Naive B cell (primary cell): Measurements from ENCODE around the gene C17orf67. TPM values are rescaled to one million over a fixed set of nuclear protein-coding genes. Genes with fewer than 3 reads are reported as not detected.

Experiments
- ATAC-seq, 2 donors: fragments of 150-1000 bp; cut with Tn5 transposase; 2 replicates each; pipeline ENCODE4 v1.10.0; 2021; ENCODE audit warnings: low read depth in 2 of 2, mild to moderate bottlenecking in 2 of 2, moderate library complexity in 2 of 2
- DNase-seq: peaks from one replicate; pipeline ENCODE4 v3.0.0; 2022
- H3K27ac Mint-ChIP-seq, 6 donors: one replicate each; pipeline ENCODE4 v1.8.0; 2020 to 2022; ENCODE audit warnings: mild to moderate bottlenecking in 6 of 6, mixed read lengths in 6 of 6, moderate library complexity in 5 of 6, inconsistent platforms in 2 of 6
- H3K27me3 Mint-ChIP-seq, 3 donors: one replicate each; pipeline ENCODE4 v1.8.0; 2021 to 2022; ENCODE audit warnings: mixed read lengths in 3 of 3, mild to moderate bottlenecking in 1 of 3
- H3K36me3 Mint-ChIP-seq, 2 donors: one replicate each; pipeline ENCODE4 v1.8.0; 2020 to 2022; ENCODE audit warnings: mixed read lengths in 2 of 2, inconsistent platforms in 1 of 2, mild to moderate bottlenecking in 1 of 2
- H3K4me1 Mint-ChIP-seq, 3 donors: one replicate each; pipeline ENCODE4 v1.8.0; 2020 to 2022; ENCODE audit warnings: mixed read lengths in 3 of 3, inconsistent platforms in 1 of 3, mild to moderate bottlenecking in 1 of 3, moderate library complexity in 1 of 3
- H3K4me3 Mint-ChIP-seq, 8 donors: one replicate each; pipeline ENCODE4 v1.8.0; 2020 to 2022; ENCODE audit warnings: mild to moderate bottlenecking in 8 of 8, mixed read lengths in 8 of 8, moderate library complexity in 8 of 8, inconsistent platforms in 2 of 8
- H3K9me3 Mint-ChIP-seq, 7 donors: one replicate each; pipeline ENCODE4 v1.8.0; 2020 to 2022; ENCODE audit warnings: mixed read lengths in 7 of 7, mild to moderate bottlenecking in 5 of 7, inconsistent platforms in 2 of 7, moderate library complexity in 1 of 7
- polyA plus RNA-seq, 6 donors: library from polyadenylated mRNA; unstranded; fragments of 300-500 nt; fragmentation: Illumina TruSeq; gene quantifications; one replicate each; pipeline ENCODE4 v1.2.3, GENCODE V29; 2021; ENCODE audit warnings: low read depth in 6 of 6

Gene C17orf67
- polyA plus RNA-seq, 6 donors from 2014 or later, result 0.15 to 2.4 (median 1.4) TPM

GRCh38 chr17:56810343-56810742 is 23.4 kb downstream of the C17orf67 start:
- H3K27me3 Mint-ChIP-seq, result no peaks in the 10 kb centered on the region
- H3K4me3 Mint-ChIP-seq, result no peak overlapping the region
- no peak for ATAC-seq
- no peaks in the 10 kb centered on the region for H3K4me1 Mint-ChIP-seq
- peaks cover 8 to 9% of the 10 kb centered on the region in 2 donors for H3K36me3 Mint-ChIP-seq
- no peaks in the 10 kb centered on the region for H3K9me3 Mint-ChIP-seq
- H3K27ac Mint-ChIP-seq, result no peak overlapping the region
- DNase-seq, result no peak

DNA sequence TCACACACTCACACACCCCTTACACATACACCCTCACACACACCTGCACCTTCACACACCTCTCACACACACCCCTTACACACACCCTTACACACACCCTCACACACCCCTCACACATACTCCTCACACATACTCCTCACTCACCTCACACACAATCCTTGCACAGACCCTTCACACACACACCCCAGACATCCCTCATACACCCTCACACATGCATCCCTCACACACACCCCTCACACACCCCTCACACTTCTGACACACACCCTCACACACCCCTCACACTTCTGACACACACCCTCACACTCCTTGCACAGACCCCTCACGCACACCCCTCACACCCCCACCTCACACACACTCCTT is 23.9 kb downstream of the C17orf67 start:
- ATAC-seq, result no peak
- DNase-seq, result no peak
- peaks cover 4 to 8% of the 10 kb centered on the region in 2 donors for H3K36me3 Mint-ChIP-seq
- H3K9me3 Mint-ChIP-seq, result no peaks in the 10 kb centered on the region
- no peak overlapping the region for H3K27ac Mint-ChIP-seq
- H3K4me1 Mint-ChIP-seq, result no peaks in the 10 kb centered on the region
- no peaks in the 10 kb centered on the region for H3K27me3 Mint-ChIP-seq
- H3K4me3 Mint-ChIP-seq, result no peak overlapping the region

- Mint-ChIP-seq H3K4me1 (no peaks in the 10 kb centered on the region), H3K27ac (no peak overlapping the region), H3K27me3 (no peaks in the 10 kb centered on the region), H3K36me3 (peaks cover 0 to 8% of the 10 kb centered on the region in 2 donors), H3K4me3 (no peak overlapping the region), H3K9me3 (no peaks in the 10 kb centered on the region)
- ATAC-seq, result no peak
- DNase-seq, result no peak
Measured at GRCh38 chr17:56809106-56809819, 24.5 kb downstream of the C17orf67 start.

- H3K27me3 Mint-ChIP-seq, result no peaks in the 10 kb centered on the region
- peaks cover 0 to 8% of the 10 kb centered on the region in 2 donors for H3K36me3 Mint-ChIP-seq
- H3K27ac Mint-ChIP-seq, result no peak overlapping the region
- no peak overlapping the region for H3K4me3 Mint-ChIP-seq
- ATAC-seq, result no peak
- no peak for DNase-seq
- H3K9me3 Mint-ChIP-seq, result no peaks in the 10 kb centered on the region
- no peaks in the 10 kb centered on the region for H3K4me1 Mint-ChIP-seq
Measured at GRCh38 chr17:56808503-56808902, 25.2 kb downstream of the C17orf67 start.

DNA sequence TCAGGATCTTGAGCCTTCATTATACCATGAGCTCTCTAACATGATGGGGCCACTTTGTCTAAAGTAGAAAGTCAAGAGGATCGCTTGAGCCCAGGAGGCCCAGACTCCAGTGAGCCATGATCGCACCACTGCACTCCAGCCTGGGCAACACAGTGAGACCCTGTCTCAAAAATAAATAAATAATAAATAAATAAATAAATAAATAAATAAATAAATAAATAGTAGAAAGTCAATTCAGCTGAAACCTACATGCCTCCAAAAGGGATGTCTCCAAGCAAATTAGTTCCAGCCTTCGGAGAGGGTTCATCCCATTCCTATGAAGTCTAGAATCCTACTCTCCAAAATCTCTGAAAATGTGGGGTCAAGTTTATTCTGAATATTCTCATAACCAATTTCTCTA is 26.0 kb downstream of the C17orf67 start:
- H3K9me3 Mint-ChIP-seq, result no peaks in the 10 kb centered on the region
- H3K27me3 Mint-ChIP-seq, result no peaks in the 10 kb centered on the region
- peaks cover 0 to 8% of the 10 kb centered on the region in 2 donors for H3K36me3 Mint-ChIP-seq
- H3K4me3 Mint-ChIP-seq, result no peak overlapping the region
- ATAC-seq (no peak), DNase-seq (no peak)
- H3K4me1 Mint-ChIP-seq, result no peaks in the 10 kb centered on the region
- H3K27ac Mint-ChIP-seq, result no peak overlapping the region

DNA sequence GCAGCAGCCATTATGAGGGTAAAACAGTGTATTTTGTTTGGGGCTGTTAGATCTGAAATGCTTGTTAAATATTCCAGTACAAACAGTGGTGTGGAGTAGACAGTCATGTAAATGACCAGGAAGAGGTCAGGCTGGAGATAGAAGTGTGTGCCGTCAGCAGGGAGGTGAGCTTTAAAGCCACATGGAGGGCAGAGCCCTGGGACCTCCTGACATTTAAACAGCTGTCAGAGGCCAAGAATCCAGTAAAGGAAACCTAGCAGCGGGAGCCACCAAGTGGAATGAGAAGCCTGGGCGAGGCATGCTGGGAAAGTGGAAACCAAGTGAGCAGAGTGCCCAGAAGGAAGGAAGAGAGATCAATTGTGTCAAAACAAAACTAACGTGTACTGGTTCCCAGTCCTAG is 26.8 kb downstream of the C17orf67 start:
- peaks cover 0 to 8% of the 10 kb centered on the region in 2 donors for H3K36me3 Mint-ChIP-seq
- H3K9me3 Mint-ChIP-seq, result no peaks in the 10 kb centered on the region
- DNase-seq (no peak), ATAC-seq (no peak)
- H3K4me1 Mint-ChIP-seq, result no peaks in the 10 kb centered on the region
- H3K27ac Mint-ChIP-seq, result peak overlapping the region in 1 of 6 donors; percentile 26
- no peaks in the 10 kb centered on the region for H3K27me3 Mint-ChIP-seq
- no peak overlapping the region for H3K4me3 Mint-ChIP-seq

DNA sequence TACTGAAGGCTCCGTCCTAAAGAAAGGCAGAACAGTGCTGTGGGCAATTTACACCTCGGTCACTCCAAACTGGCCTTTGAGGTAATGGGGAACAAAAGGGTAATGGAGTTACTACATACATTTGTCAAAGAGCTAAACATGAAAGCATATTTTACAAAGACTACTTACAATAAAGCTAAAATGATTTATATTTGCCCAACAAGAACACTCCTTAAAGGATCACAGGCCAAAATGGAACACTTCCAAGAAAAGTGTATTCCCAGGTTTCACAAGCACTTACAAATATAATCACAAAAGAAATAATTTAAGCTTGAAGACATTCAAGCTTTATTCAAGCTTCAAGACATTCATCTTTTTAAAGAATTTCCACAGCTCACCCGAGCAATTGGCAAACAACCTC is 29.3 kb downstream of the C17orf67 start:
- Mint-ChIP-seq H3K4me1 (no peaks in the 10 kb centered on the region), H3K9me3 (no peaks in the 10 kb centered on the region), H3K36me3 (peaks cover 6 to 16% of the 10 kb centered on the region in 2 donors), H3K4me3 (no peak overlapping the region), H3K27me3 (no peaks in the 10 kb centered on the region), H3K27ac (peak overlapping the region in 1 of 6 donors; percentile 23)
- no peak for ATAC-seq
- no peak for DNase-seq

GRCh38 chr17:56803071-56803470 is 30.6 kb downstream of the C17orf67 start:
- ATAC-seq (no peak), DNase-seq (no peak)
- no peak overlapping the region for H3K27ac Mint-ChIP-seq

GRCh38 chr17:56801459-56802178 is 32.1 kb downstream of the C17orf67 start:
- Mint-ChIP-seq H3K36me3 (peaks cover 6 to 9% of the 10 kb centered on the region in 2 donors), H3K27ac (peak overlapping the region in 1 of 6 donors; percentile 32), H3K27me3 (no peaks in the 10 kb centered on the region), H3K4me3 (no peak overlapping the region), H3K9me3 (peaks cover 0 to 2% (median 0%) of the 10 kb centered on the region in 7 donors), H3K4me1 (no peaks in the 10 kb centered on the region)
- ATAC-seq, result no peak
- DNase-seq, result no peak

More at GRCh38 chr17:56803071-56803470, 30.6 kb downstream of the C17orf67 start:
- H3K36me3 Mint-ChIP-seq, result peaks cover 6 to 16% of the 10 kb centered on the region in 2 donors
- H3K9me3 Mint-ChIP-seq, result no peaks in the 10 kb centered on the region
- H3K4me3 Mint-ChIP-seq, result no peak overlapping the region
- H3K27me3 Mint-ChIP-seq, result no peaks in the 10 kb centered on the region
- no peaks in the 10 kb centered on the region for H3K4me1 Mint-ChIP-seq

DNA sequence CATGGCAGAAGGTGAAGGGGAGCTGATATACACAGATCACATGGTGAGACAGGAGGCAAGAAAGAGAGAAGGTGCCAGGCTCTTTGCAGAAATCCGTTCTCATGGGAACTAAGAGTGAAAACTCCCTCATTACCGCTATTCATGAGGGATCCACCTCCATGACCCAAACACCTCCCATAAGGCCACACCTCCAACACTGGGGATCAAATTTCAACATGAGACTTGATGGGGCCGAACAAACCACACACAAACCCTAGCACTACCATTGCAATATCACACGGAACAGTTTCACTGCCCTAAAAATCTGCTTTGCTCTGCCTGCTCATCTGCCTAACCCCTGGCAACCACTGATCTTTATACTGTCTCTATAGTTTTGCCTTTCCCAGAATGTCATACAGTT is 34.8 kb downstream of the C17orf67 start:
- DNase-seq, result no peak
- Mint-ChIP-seq H3K27me3 (no peaks in the 10 kb centered on the region), H3K4me3 (no peak overlapping the region), H3K9me3 (peaks cover 0 to 2% (median 0%) of the 10 kb centered on the region in 7 donors), H3K27ac (no peak overlapping the region), H3K36me3 (peaks cover 7 to 9% of the 10 kb centered on the region in 2 donors), H3K4me1 (no peaks in the 10 kb centered on the region)
- ATAC-seq, result no peak

GRCh38 chr17:56796536-56796935 is 37.2 kb downstream of the C17orf67 start:
- Mint-ChIP-seq H3K4me3 (no peak overlapping the region), H3K9me3 (peaks cover 0 to 10% (median 2%) of the 10 kb centered on the region in 7 donors), H3K27ac (peak overlapping the region in 1 of 6 donors; percentile 13), H3K4me1 (peaks cover 0 to 8% (median 0%) of the 10 kb centered on the region in 3 donors), H3K27me3 (no peaks in the 10 kb centered on the region), H3K36me3 (peaks cover 9 to 21% of the 10 kb centered on the region in 2 donors)
- ATAC-seq, result no peak
- DNase-seq, result no peak

DNA sequence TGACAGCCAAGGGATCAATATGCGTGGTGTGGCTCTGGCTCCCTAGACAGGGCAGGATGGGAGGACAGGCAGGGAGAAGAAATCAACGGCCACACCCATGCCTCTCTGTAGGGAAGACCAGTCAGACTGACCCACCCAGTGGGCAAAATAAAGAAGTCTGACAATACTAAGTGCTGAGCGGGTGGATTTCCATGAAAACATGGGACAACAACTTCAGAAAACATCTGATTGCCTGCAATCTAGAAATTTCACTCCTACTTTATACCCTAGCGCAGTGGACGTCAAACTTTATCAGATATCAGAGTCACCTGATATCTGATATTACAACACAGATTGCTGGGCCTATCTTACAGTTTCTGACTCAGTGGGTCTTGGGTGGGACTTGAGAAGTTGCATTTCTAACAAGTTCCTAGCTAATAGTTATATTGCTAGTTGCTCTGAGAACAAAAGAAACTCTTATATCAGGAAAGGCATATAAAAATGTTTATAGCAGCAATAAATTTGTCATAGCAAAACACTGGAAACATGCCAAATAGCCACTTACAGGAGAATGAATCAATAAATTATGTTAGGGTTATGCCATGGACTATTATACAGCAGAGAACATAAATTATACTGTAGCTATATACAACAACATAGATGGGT is 38.4 kb downstream of the C17orf67 start:
- ATAC-seq (no peak), DNase-seq (no peak)
- Mint-ChIP-seq H3K27me3 (no peaks in the 10 kb centered on the region), H3K4me1 (peaks cover 0 to 8% (median 0%) of the 10 kb centered on the region in 3 donors), H3K36me3 (peaks cover 5 to 16% of the 10 kb centered on the region in 2 donors), H3K9me3 (peaks cover 0 to 10% (median 2%) of the 10 kb centered on the region in 7 donors), H3K27ac (no peak overlapping the region), H3K4me3 (no peak overlapping the region)

- DNase-seq (no peak), ATAC-seq (no peak)
- Mint-ChIP-seq H3K27me3 (no peaks in the 10 kb centered on the region), H3K4me3 (no peak overlapping the region), H3K4me1 (peaks cover 0 to 8% (median 0%) of the 10 kb centered on the region in 3 donors), H3K27ac (peak overlapping the region in 1 of 6 donors; percentile 25), H3K36me3 (peaks cover 3 to 14% of the 10 kb centered on the region in 2 donors), H3K9me3 (peaks cover 0 to 10% (median 2%) of the 10 kb centered on the region in 7 donors)
Measured at GRCh38 chr17:56793957-56794356, 39.8 kb downstream of the C17orf67 start.
